Trophoblast cell (in vitro differentiated cells and primary cell): Measurements from ENCODE around the gene SLC10A1.

Source experiments
- DNase-seq, 2 donors: peaks; one replicate each; pipeline ENCODE4 v3.0.0-alpha.2; 2016
- H2AFZ ChIP-seq: 2 replicates; pipeline ENCODE4 v1.6.1; 2013; ENCODE audit warnings: low read length, moderate library complexity, mild to moderate bottlenecking; ENCODE audit not compliant: insufficient read depth, poor library complexity
- H2AK5ac ChIP-seq: 2 replicates; pipeline ENCODE4 v1.6.1; 2013; ENCODE audit warnings: mild to moderate bottlenecking, low read length
- H2BK120ac ChIP-seq: 2 replicates; pipeline ENCODE4 v1.6.1; 2013; ENCODE audit warnings: low read length, mild to moderate bottlenecking, moderate library complexity; ENCODE audit not compliant: insufficient read depth, poor library complexity
- H2BK12ac ChIP-seq: 2 replicates; pipeline ENCODE4 v1.6.1; 2013; ENCODE audit warnings: mild to moderate bottlenecking, low read length, moderate library complexity
- H2BK5ac ChIP-seq: 2 replicates; pipeline ENCODE4 v1.6.1; 2013; ENCODE audit warnings: low read length, low read depth, moderate library complexity, mild to moderate bottlenecking; ENCODE audit not compliant: poor library complexity
- H3K14ac ChIP-seq: 2 replicates; pipeline ENCODE4 v1.6.1; 2013; ENCODE audit warnings: mild to moderate bottlenecking, low read length
- H3K18ac ChIP-seq: 2 replicates; pipeline ENCODE4 v1.6.1; 2013; ENCODE audit warnings: mild to moderate bottlenecking, low read length
- H3K23ac ChIP-seq: 2 replicates; pipeline ENCODE4 v1.6.1; 2013; ENCODE audit warnings: low read length
- H3K27ac ChIP-seq: 2 replicates; pipeline ENCODE4 v1.5.1; 2013; ENCODE audit warnings: low read depth, mild to moderate bottlenecking, inconsistent platforms, low read length, moderate library complexity
- H3K27me3 ChIP-seq: 2 replicates; pipeline ENCODE4 v1.6.1; 2013; ENCODE audit warnings: inconsistent platforms, mild to moderate bottlenecking, low read length, moderate library complexity; ENCODE audit not compliant: insufficient read depth
- H3K36me3 ChIP-seq, 2 experiments: 1 replicate in 1 of 2; 2 replicates in 1 of 2; pipeline ENCODE4 v1.6.1; 2013; ENCODE audit warnings: low read length in 2 of 2, mild to moderate bottlenecking in 2 of 2, moderate library complexity in 1 of 2; ENCODE audit not compliant: insufficient read depth in 2 of 2, control insufficient read depth in 1 of 2
- H3K4ac ChIP-seq: 2 replicates; pipeline ENCODE4 v1.6.1; 2013; ENCODE audit warnings: low read depth, mild to moderate bottlenecking, low read length, moderate library complexity
- H3K4me1 ChIP-seq, 2 experiments: 1 replicate in 1 of 2; 2 replicates in 1 of 2; pipeline ENCODE4 v1.6.1; 2013; ENCODE audit warnings: low read length in 2 of 2, mild to moderate bottlenecking in 2 of 2, moderate library complexity in 1 of 2; ENCODE audit not compliant: insufficient read depth in 2 of 2, control insufficient read depth in 1 of 2
- H3K4me2 ChIP-seq: 2 replicates; pipeline ENCODE4 v1.6.1; 2013; ENCODE audit warnings: inconsistent platforms, mild to moderate bottlenecking, low read length, moderate library complexity
- H3K4me3 ChIP-seq: 2 replicates; pipeline ENCODE4 v1.5.1; 2013; ENCODE audit warnings: mild to moderate bottlenecking, low read depth, low read length, inconsistent platforms
- H3K79me1 ChIP-seq: one replicate; pipeline ENCODE4 v1.6.1; 2013; ENCODE audit warnings: low read length
- H3K79me2 ChIP-seq: 2 replicates; pipeline ENCODE4 v1.6.1; 2013; ENCODE audit warnings: low read length, mild to moderate bottlenecking; ENCODE audit not compliant: control insufficient read depth, insufficient read depth, poor library complexity
- H3K9ac ChIP-seq: 2 replicates; pipeline ENCODE4 v1.6.1; 2013; ENCODE audit warnings: mild to moderate bottlenecking, low read length
- H3K9me3 ChIP-seq: 2 replicates; pipeline ENCODE4 v1.6.1; 2013; ENCODE audit warnings: low read depth, mild to moderate bottlenecking, control low read depth, inconsistent platforms, low read length; ENCODE audit not compliant: insufficient read depth
- H4K12ac ChIP-seq: 2 replicates; pipeline ENCODE4 v1.6.1; 2013; ENCODE audit warnings: low read depth, mild to moderate bottlenecking, low read length, moderate library complexity
- H4K8ac ChIP-seq: 2 replicates; pipeline ENCODE4 v1.6.1; 2013; ENCODE audit warnings: low read depth, mild to moderate bottlenecking, low read length, moderate library complexity
- H4K91ac ChIP-seq: one replicate; pipeline ENCODE4 v1.6.1; 2013; ENCODE audit warnings: low read depth, mild to moderate bottlenecking, low read length, moderate library complexity
- WGBS: extraction: QIAGEN DNeasy Blood & Tissue Kit; methylation state at CpG from one replicate; pipeline ENCODE4 v1.1.7; 2013; ENCODE audit warnings: missing lambda C conversion rate; ENCODE audit not compliant: insufficient read length, insufficient coverage; ENCODE audit errors: extremely low coverage; 5-methylcytosine and 5-hydroxymethylcytosine counted together

The SLC10A1 gene

GRCh38 chr14:69768873-69769272 lies 28.2 kb downstream of the SLC10A1 start:
- H3K4me2 ChIP-seq: peak overlapping the region; percentile 73
- no peak overlapping the region for H4K8ac ChIP-seq
- no peak overlapping the region for H2BK12ac ChIP-seq
- no CpG with 5 or more reads among the region's 8 CpGs for WGBS
- no peak overlapping the region for H3K18ac ChIP-seq
- H3K9me3 ChIP-seq: no peaks in the 10 kb centered on the region
- H4K12ac ChIP-seq: no peak overlapping the region
- peaks cover 12% of the 10 kb centered on the region for H3K79me1 ChIP-seq
- H2BK5ac ChIP-seq: no peak overlapping the region
- no peak overlapping the region for H2AK5ac ChIP-seq
- no peak overlapping the region for H4K91ac ChIP-seq
- no peak overlapping the region for H3K23ac ChIP-seq
- H2AFZ ChIP-seq: no peak overlapping the region
- peak in 1 of 2 donors; percentile 45 for DNase-seq
- H2BK120ac ChIP-seq: no peak overlapping the region
- H3K27ac ChIP-seq: no peak overlapping the region
- peaks cover 9% of the 10 kb centered on the region for H3K79me2 ChIP-seq
- H3K4me1 ChIP-seq: peaks cover 0 to 10% of the 10 kb centered on the region in 2 experiments
- H3K14ac ChIP-seq: no peak overlapping the region
- no peak overlapping the region for H3K9ac ChIP-seq
- H3K36me3 ChIP-seq: peaks cover 21 to 40% of the 10 kb centered on the region in 2 experiments
- no peak overlapping the region for H3K4me3 ChIP-seq
- H3K4ac ChIP-seq: peak overlapping the region; percentile 81
- H3K27me3 ChIP-seq: no peaks in the 10 kb centered on the region

DNA sequence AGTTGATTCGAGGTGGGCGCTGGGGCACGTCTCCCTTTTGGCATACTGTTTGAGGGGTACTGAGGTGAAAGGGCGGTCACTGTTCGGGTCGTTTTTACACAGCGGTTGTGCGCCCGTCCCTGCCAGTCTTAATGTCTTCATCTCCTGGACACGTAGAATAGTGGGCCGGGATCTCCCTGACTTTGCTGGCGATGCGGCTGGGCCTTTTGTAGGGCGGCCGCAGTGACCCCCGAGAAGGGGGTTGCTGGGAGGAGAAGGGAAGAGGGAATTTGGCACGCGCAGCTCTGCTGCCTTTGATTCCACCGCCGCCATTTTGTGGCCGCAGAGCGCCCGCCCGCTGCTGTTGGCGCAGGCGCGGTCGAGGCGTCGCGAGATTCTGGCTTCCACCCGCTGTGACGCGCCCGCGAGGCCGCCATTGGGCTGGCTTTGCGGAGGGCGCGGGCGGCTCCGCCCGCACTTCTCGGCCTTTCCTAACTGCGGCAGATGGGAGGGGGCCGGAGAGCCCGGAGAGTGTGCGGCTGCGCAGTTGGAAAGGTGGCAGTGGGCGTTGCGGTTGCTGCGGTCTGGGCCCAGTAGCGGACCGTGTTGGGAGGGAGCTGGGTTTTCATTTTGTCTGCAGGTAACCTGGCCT lies 29.6 kb downstream of the SLC10A1 start:
- Histone ChIP-seq H3K36me3 (peaks cover 18 to 31% of the 10 kb centered on the region in 2 experiments), H3K79me2 (peaks cover 9% of the 10 kb centered on the region), H2AFZ (peak overlapping the region; percentile 71), H4K91ac (peak overlapping the region; percentile 97), H3K4me2 (peak overlapping the region; percentile 73), H4K8ac (peak overlapping the region; percentile 98), H3K23ac (no peak overlapping the region), H3K27ac (peak overlapping the region; percentile 88), H2BK120ac (peak overlapping the region; percentile 67), H4K12ac (peak overlapping the region; percentile 91), H3K4me3 (peak overlapping the region; percentile 95), H3K14ac (peak overlapping the region; percentile 95), H3K4ac (peak overlapping the region; percentile 97), H3K18ac (peak overlapping the region; percentile 90), H2BK12ac (no peak overlapping the region), H2BK5ac (peak overlapping the region; percentile 82), H3K9ac (peak overlapping the region; percentile 100), H3K27me3 (no peaks in the 10 kb centered on the region), H3K4me1 (peaks cover 0 to 10% of the 10 kb centered on the region in 2 experiments), H3K79me1 (peaks cover 12% of the 10 kb centered on the region), H3K9me3 (no peaks in the 10 kb centered on the region), H2AK5ac (peak overlapping the region; percentile 85)
- no CpG with 5 or more reads among the region's 54 CpGs for WGBS
- peak; percentile 93 for DNase-seq

DNA sequence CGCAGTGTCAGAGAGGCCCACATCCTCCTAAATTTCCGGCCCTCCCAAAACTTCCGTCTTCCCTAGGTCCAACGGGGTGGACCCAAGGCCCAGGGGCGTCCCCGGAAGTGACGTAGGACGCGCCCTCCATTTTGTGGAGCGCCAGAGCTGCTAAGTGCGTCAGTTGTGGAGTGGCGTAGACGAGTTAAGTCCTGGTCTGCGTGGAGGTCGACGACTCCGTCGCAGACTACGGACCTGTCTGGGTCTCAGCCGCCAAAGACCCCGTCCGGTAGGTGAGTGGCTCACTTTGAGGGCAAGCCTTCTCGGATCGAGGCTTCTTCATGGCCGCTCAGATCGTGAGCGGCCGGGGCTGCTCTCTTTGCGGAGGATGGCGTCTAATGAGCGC lies 30.1 kb downstream of the SLC10A1 start, which contains the start of gene SRSF5:
Gene SRSF5, plus strand, starts transcription at position 159 of the 385 bp plus-strand sequence. CDS start 1,015 bp downstream, outside the sequence.
- peak; percentile 98 to 99 for DNase-seq
- peak within 1 kb of the TSS; percentile 88 for H3K27ac ChIP-seq
- H4K91ac ChIP-seq: peak within 1 kb of the TSS; percentile 97
- no peaks in the 10 kb centered on the region for H3K9me3 ChIP-seq
- H3K9ac ChIP-seq: peak within 1 kb of the TSS; percentile 100
- peak within 1 kb of the TSS; percentile 73 for H3K4me2 ChIP-seq
- peak within 1 kb of the TSS; percentile 97 for H3K4ac ChIP-seq
- peak within 1 kb of the TSS; percentile 85 for H2AK5ac ChIP-seq
- no peak within 1 kb of the TSS for H2BK12ac ChIP-seq
- peak within 1 kb of the TSS; percentile 67 for H2BK120ac ChIP-seq
- H2BK5ac ChIP-seq: peak within 1 kb of the TSS; percentile 82
- H2AFZ ChIP-seq: peak within 1 kb of the TSS; percentile 73
- peak within 1 kb of the TSS; percentile 95 for H3K4me3 ChIP-seq
- WGBS: no CpG with 5 or more reads among the region's 31 CpGs
- H3K18ac ChIP-seq: peak within 1 kb of the TSS; percentile 90
- peak within 1 kb of the TSS; percentile 98 for H4K8ac ChIP-seq
- peaks cover 15 to 26% of the 10 kb centered on the region in 2 experiments for H3K36me3 ChIP-seq
- peaks cover 12% of the 10 kb centered on the region for H3K79me1 ChIP-seq
- no peak within 1 kb of the TSS for H3K23ac ChIP-seq
- peak within 1 kb of the TSS; percentile 95 for H3K14ac ChIP-seq
- peaks cover 9% of the 10 kb centered on the region for H3K79me2 ChIP-seq
- peak within 1 kb of the TSS; percentile 91 for H4K12ac ChIP-seq
- no peaks in the 10 kb centered on the region for H3K27me3 ChIP-seq
- H3K4me1 ChIP-seq: peaks cover 0 to 10% of the 10 kb centered on the region in 2 experiments

DNA sequence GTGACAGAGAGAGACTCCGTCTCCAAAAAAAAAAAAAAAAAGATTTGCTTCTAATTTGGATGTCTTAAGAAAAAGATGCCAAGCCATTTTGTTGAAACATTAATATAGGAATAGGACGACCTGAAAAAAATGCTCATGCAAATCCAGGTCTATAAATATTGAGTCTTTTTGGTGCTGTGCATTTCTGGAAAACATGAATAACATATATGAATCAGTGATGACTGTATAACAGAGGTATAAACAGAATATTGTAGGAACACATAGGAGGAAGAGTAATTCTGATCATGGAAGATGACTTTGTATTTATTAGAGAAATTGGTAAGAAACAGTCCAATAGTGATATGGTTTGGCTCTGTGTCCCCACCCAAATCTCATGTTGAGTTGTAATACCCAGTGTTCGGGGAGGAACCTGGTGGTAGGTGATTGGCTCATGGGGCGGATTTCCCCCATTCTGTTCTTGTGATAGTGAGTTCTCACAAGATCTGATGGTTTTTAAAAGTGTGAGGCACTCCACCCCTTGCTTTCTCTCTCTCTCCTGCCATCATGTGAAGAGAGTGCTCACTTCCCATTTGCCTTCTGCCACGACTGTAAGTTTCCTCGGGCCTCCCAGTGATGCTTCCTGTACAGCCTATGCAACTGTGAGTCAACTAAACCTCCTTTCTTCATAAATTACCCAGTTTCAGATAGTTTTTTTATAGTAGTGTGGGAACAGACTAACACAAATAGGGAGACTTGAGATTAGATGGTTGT lies 33.1 kb downstream of the SLC10A1 start:
- Histone ChIP-seq H2BK5ac (no peak overlapping the region), H3K27ac (no peak overlapping the region), H3K27me3 (no peaks in the 10 kb centered on the region), H3K4me1 (peaks cover 0 to 6% of the 10 kb centered on the region in 2 experiments), H3K79me1 (peaks cover 12% of the 10 kb centered on the region), H4K8ac (no peak overlapping the region), H3K36me3 (peaks cover 2 to 8% of the 10 kb centered on the region in 2 experiments), H2AK5ac (no peak overlapping the region), H3K4me3 (no peak overlapping the region), H3K14ac (no peak overlapping the region), H3K4me2 (no peak overlapping the region), H2AFZ (no peak overlapping the region), H3K79me2 (peaks cover 9% of the 10 kb centered on the region), H3K9me3 (no peaks in the 10 kb centered on the region), H4K12ac (no peak overlapping the region), H4K91ac (no peak overlapping the region), H3K23ac (no peak overlapping the region), H3K9ac (no peak overlapping the region), H2BK12ac (no peak overlapping the region), H3K18ac (no peak overlapping the region), H2BK120ac (no peak overlapping the region), H3K4ac (no peak overlapping the region)
- no CpG with 5 or more reads among the region's 6 CpGs for WGBS
- no peak for DNase-seq
